ENCODE measurements around the gene E2F1.

Gene E2F1

GRCh38 chr20:33676652-33677645 lies 9.2 kb downstream of the E2F1 start:
- no peak overlapping the region for H3K14ac ChIP-seq (ENCODE audit: low read length)
- H3K27me3 ChIP-seq (ENCODE audit: control insufficient read depth in 3 of 3, insufficient read depth in 3 of 3, low read depth in 1 of 3, low read length in 3 of 3): no peaks in the 10 kb centered on the region
- H3K4me2 ChIP-seq (ENCODE audit: insufficient read depth, low read length, poor library complexity, severe bottlenecking): no peak overlapping the region
- H3K36me3 ChIP-seq (replicated peaks in 1 of 2; ENCODE audit: control insufficient read depth in 2 of 2, insufficient read depth in 2 of 2, low read length in 2 of 2): peaks cover 39 to 63% of the 10 kb centered on the region in 2 donors
- no peak for DNase-seq (ENCODE audit: low spot score)
- peak overlapping the region; percentile 49 for H2BK12ac ChIP-seq (ENCODE audit: low read length)
- H3K27ac ChIP-seq (replicated peaks; ENCODE audit: low read length): no peak overlapping the region
- no peak overlapping the region for H4K91ac ChIP-seq (ENCODE audit: low read depth, low read length, poor library complexity)
- no peak overlapping the region for H3K23ac ChIP-seq (ENCODE audit: low read depth, low read length, poor library complexity)
- H3K18ac ChIP-seq (ENCODE audit: low read length): no peak overlapping the region
- no peak overlapping the region for H2AFZ ChIP-seq (ENCODE audit: low read length)
- peaks cover 0 to 7% of the 10 kb centered on the region in 2 donors for H3K9me3 ChIP-seq (replicated peaks in 1 of 2; ENCODE audit: control insufficient read depth in 2 of 2, insufficient read depth in 1 of 2, low read depth in 1 of 2, low read length in 2 of 2)
- H4K8ac ChIP-seq (ENCODE audit: low read depth, low read length): no peak overlapping the region
- WGBS, 2 donors (ENCODE audit: extremely low coverage in 2 of 2, insufficient read length in 2 of 2, insufficient replicate concordance in 1 of 2): no CpG with 5 or more reads among the region's 31 CpGs
- H2BK15ac ChIP-seq (ENCODE audit: low read length): no peak overlapping the region
- no peak overlapping the region for H3K4ac ChIP-seq (ENCODE audit: low read length)
- H3K4me3 ChIP-seq (ENCODE audit: low read length in 2 of 2): no peak overlapping the region
- peaks cover 9% of the 10 kb centered on the region for H3K79me1 ChIP-seq (ENCODE audit: low read depth, low read length)
- H2BK5ac ChIP-seq (ENCODE audit: low read length): no peak overlapping the region
- H2AK5ac ChIP-seq (ENCODE audit: low read depth, low read length): no peak overlapping the region
- no peak overlapping the region for H3K9ac ChIP-seq (ENCODE audit: low read depth, low read length, poor library complexity)
- H2BK120ac ChIP-seq (ENCODE audit: low read depth, low read length): no peak overlapping the region
- peaks cover 26 to 30% of the 10 kb centered on the region in 2 donors for H3K4me1 ChIP-seq (ENCODE audit: control insufficient read depth in 2 of 2, insufficient read depth in 1 of 2, low read depth in 1 of 2, low read length in 2 of 2)

- H3K36me3 ChIP-seq (replicated peaks in 1 of 2; ENCODE audit: control insufficient read depth in 2 of 2, insufficient read depth in 2 of 2, low read length in 2 of 2): peaks cover 39 to 63% of the 10 kb centered on the region in 2 donors
- no peak overlapping the region for H3K9ac ChIP-seq (ENCODE audit: low read depth, low read length, poor library complexity)
- no peak overlapping the region for H2BK15ac ChIP-seq (ENCODE audit: low read length)
- H3K18ac ChIP-seq (ENCODE audit: low read length): no peak overlapping the region
- no peak overlapping the region for H3K23ac ChIP-seq (ENCODE audit: low read depth, low read length, poor library complexity)
- H3K9me3 ChIP-seq (replicated peaks in 1 of 2; ENCODE audit: control insufficient read depth in 2 of 2, insufficient read depth in 1 of 2, low read depth in 1 of 2, low read length in 2 of 2): peaks cover 0 to 7% of the 10 kb centered on the region in 2 donors
- H3K4me2 ChIP-seq (ENCODE audit: insufficient read depth, low read length, poor library complexity, severe bottlenecking): no peak overlapping the region
- H4K91ac ChIP-seq (ENCODE audit: low read depth, low read length, poor library complexity): no peak overlapping the region
- no peak for DNase-seq (ENCODE audit: low spot score)
- no peak overlapping the region for H3K14ac ChIP-seq (ENCODE audit: low read length)
- no peak overlapping the region for H3K4ac ChIP-seq (ENCODE audit: low read length)
- H3K27ac ChIP-seq (replicated peaks; ENCODE audit: low read length): no peak overlapping the region
- no CpG with 5 or more reads among the region's 11 CpGs for WGBS, 2 donors (ENCODE audit: extremely low coverage in 2 of 2, insufficient read length in 2 of 2, insufficient replicate concordance in 1 of 2)
- H3K4me3 ChIP-seq (ENCODE audit: low read length in 2 of 2): no peak overlapping the region
- no peak overlapping the region for H2BK5ac ChIP-seq (ENCODE audit: low read length)
- no peak overlapping the region for H2AK5ac ChIP-seq (ENCODE audit: low read depth, low read length)
- H2BK12ac ChIP-seq (ENCODE audit: low read length): no peak overlapping the region
- H3K79me1 ChIP-seq (ENCODE audit: low read depth, low read length): peaks cover 9% of the 10 kb centered on the region
- H4K8ac ChIP-seq (ENCODE audit: low read depth, low read length): no peak overlapping the region
- peaks cover 26 to 29% of the 10 kb centered on the region in 2 donors for H3K4me1 ChIP-seq (ENCODE audit: control insufficient read depth in 2 of 2, insufficient read depth in 1 of 2, low read depth in 1 of 2, low read length in 2 of 2)
- no peak overlapping the region for H2BK120ac ChIP-seq (ENCODE audit: low read depth, low read length)
- no peak overlapping the region for H2AFZ ChIP-seq (ENCODE audit: low read length)
- H3K27me3 ChIP-seq (ENCODE audit: control insufficient read depth in 3 of 3, insufficient read depth in 3 of 3, low read depth in 1 of 3, low read length in 3 of 3): no peaks in the 10 kb centered on the region
These were observed 10.1 kb downstream of the E2F1 start for GRCh38 chr20:33676121-33676520.

- no peak overlapping the region for H4K8ac ChIP-seq (ENCODE audit: low read depth, low read length)
These were observed 10.8 kb downstream of the E2F1 start for GRCh38 chr20:33675136-33675959.

More at GRCh38 chr20:33675136-33675959, 10.8 kb downstream of the E2F1 start:
- no peak overlapping the region for H3K27ac ChIP-seq (replicated peaks; ENCODE audit: low read length)
- peak overlapping the region; percentile 62 to 79 for H3K4me3 ChIP-seq (ENCODE audit: low read length in 2 of 2)
- H2BK120ac ChIP-seq (ENCODE audit: low read depth, low read length): no peak overlapping the region
- no peak overlapping the region for H3K23ac ChIP-seq (ENCODE audit: low read depth, low read length, poor library complexity)
- H3K9me3 ChIP-seq (replicated peaks in 1 of 2; ENCODE audit: control insufficient read depth in 2 of 2, insufficient read depth in 1 of 2, low read depth in 1 of 2, low read length in 2 of 2): peaks cover 0 to 7% of the 10 kb centered on the region in 2 donors
- H3K27me3 ChIP-seq (ENCODE audit: control insufficient read depth in 3 of 3, insufficient read depth in 3 of 3, low read depth in 1 of 3, low read length in 3 of 3): no peaks in the 10 kb centered on the region
- H3K36me3 ChIP-seq (replicated peaks in 1 of 2; ENCODE audit: control insufficient read depth in 2 of 2, insufficient read depth in 2 of 2, low read length in 2 of 2): peaks cover 35 to 63% of the 10 kb centered on the region in 2 donors
- H2AK5ac ChIP-seq (ENCODE audit: low read depth, low read length): no peak overlapping the region
- no CpG with 5 or more reads among the region's 16 CpGs for WGBS, 2 donors (ENCODE audit: extremely low coverage in 2 of 2, insufficient read length in 2 of 2, insufficient replicate concordance in 1 of 2)
- H3K4me1 ChIP-seq (ENCODE audit: control insufficient read depth in 2 of 2, insufficient read depth in 1 of 2, low read depth in 1 of 2, low read length in 2 of 2): peaks cover 26 to 29% of the 10 kb centered on the region in 2 donors
- peaks cover 9% of the 10 kb centered on the region for H3K79me1 ChIP-seq (ENCODE audit: low read depth, low read length)
- no peak for DNase-seq (ENCODE audit: low spot score)
- H3K4me2 ChIP-seq (ENCODE audit: insufficient read depth, low read length, poor library complexity, severe bottlenecking): peak overlapping the region; percentile 94
- peak overlapping the region; percentile 94 for H2AFZ ChIP-seq (ENCODE audit: low read length)
- no peak overlapping the region for H4K91ac ChIP-seq (ENCODE audit: low read depth, low read length, poor library complexity)
- H3K14ac ChIP-seq (ENCODE audit: low read length): no peak overlapping the region
- no peak overlapping the region for H3K9ac ChIP-seq (ENCODE audit: low read depth, low read length, poor library complexity)
- H2BK12ac ChIP-seq (ENCODE audit: low read length): no peak overlapping the region
- H3K18ac ChIP-seq (ENCODE audit: low read length): no peak overlapping the region
- H2BK15ac ChIP-seq (ENCODE audit: low read length): no peak overlapping the region
- no peak overlapping the region for H2BK5ac ChIP-seq (ENCODE audit: low read length)
- H3K4ac ChIP-seq (ENCODE audit: low read length): no peak overlapping the region
